Activated T-cell treated with anti-CD3 and anti-CD28 coated beads for 1 hour (primary cell): ENCODE measurements around the gene RANBP10.

Experiments
- DNase-seq: peaks from one replicate; pipeline ENCODE4 v3.0.0-alpha.2; 2020; ENCODE audit warnings: low read depth

Gene RANBP10

DNA sequence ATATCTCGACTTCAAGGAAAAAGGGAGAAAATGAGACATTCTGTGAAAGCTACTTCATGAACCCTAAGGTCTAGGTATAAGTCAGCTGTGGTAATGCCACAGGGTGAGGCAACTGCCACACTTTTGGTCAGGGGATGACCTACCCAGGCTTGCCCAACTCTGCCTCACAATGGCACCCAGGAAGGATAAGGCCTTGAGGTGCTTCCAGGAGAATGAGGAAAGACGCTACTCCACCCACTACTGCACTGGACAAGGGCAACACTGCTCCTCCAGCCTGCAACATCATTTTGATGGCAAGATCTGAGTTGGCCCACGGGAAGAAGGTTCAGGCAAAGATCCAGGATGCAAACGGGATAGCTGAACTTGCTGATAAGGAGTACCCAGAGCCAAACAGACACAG is 65.2 kb downstream of the RANBP10 start:
- DNase-seq: no peak

DNA sequence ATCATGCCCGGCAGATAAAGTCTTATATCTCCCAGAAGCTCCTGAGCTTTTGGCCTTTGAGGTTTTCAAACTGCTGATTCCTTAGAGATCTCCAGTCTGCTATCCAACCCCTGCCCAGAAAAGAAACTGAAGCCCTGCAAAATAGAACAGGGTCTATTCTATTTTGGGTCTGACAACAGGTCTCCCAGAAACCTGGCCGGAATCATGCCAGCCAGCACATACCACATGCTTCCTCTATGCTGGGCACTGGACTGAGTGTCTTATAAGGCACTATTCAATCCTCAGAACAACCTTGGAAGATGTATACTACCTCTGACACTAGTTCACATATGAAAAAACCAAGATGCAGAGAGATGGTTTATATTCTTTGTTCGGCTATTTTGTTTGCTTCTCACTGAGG is 66.0 kb downstream of the RANBP10 start:
- no peak for DNase-seq

DNA sequence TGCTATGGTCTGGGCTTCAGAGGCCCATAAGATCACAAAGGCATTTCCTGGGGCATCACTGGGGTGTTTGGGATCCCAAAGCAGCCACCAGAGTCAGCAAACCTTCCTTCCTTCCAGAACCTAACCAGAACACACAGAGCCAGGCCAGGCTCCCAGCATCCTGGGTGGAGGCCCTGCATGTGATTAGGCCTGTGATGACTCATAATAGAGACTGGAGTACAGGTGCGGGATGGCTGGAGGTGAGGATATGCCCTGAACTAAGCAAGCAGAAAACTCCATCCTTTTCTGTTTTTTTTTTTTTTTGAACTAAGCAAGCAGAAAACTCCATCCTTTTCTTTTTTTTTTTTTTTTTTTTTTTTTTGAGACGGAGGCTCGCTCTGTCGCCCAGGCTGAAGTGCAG is 69.5 kb downstream of the RANBP10 start:
- no peak for DNase-seq

DNA sequence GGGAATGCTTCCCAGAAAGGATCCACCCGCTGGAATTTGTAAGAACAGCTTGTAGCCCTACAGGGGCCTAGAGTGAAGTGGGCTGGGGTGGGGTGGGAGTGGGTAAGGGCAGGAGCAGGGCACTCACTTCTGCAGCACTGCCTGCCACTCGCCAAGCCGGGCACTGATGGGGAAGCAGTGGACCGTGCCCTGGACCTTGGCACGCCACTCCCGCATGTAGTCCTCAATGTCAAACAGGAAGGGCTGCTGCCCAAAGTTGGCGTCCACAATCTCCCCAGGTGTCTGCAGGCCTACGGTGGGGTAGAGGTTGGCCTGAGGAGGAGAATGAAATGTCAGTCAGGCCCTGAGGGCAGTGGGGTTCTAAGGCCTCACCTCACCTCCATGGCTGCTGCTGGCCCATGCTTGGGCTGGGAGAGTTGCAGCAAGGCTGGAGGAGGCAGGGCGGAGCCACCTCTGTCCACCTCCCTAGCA is 71.6 kb downstream of the RANBP10 start:
- no peak for DNase-seq

DNA sequence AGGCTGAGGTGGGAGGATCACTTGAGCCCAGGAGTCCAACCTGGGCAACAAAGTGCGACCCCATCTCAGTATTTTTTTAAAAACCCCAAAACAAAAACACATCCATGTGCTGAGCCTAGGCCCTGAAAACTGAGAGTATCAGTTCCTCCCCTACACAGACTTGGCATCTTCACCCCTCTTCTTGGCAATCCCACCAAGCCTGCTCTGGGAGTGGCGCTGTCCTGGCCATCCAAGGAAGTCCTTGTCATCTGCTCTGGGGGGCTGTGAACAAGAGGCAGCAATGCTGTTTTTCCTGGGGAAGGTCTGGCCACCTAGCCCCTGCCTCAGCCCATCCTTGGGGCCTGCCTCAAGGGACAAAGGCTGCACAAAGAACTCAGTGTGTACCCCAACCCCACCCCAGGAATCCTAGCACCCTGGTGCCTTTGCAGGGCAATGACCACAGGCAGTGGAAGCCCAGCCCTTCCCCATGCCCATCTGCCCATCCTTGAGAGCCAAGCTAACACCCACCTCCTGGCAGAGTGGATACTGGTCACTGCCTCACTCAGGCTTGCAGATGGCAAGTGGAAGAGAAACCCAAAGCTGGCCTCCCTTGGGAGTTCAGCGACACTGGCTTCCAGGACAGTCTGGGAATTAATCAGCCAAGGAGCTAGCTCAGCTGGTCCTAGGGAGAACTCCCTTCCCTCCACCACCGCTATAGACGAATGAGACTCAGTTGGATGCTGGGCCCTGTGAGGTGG is 72.5 kb downstream of the RANBP10 start:
- no peak for DNase-seq

DNA sequence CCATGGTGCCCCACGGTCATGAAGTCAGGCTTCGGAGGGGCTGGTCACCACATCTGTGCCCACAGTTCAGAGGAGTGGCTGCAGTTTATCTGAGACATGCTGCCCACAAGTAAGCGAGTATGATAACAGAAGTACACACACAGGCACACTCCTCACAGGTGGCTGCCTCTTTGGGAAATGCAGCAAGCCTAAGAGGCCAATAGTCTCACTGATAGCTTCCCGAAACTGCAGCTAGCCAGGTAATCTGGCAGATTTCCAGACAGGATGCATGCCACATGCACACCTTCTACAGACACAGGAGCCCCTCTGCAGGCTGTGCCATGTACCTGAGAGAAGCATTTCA is 74.6 kb downstream of the RANBP10 start:
- DNase-seq: no peak

- no peak for DNase-seq
Observed at GRCh38 chr16:67731071-67731752, 75.1 kb downstream of the RANBP10 start.

GRCh38 chr16:67730326-67730725 is 76.0 kb downstream of the RANBP10 start:
- no peak for DNase-seq

DNA sequence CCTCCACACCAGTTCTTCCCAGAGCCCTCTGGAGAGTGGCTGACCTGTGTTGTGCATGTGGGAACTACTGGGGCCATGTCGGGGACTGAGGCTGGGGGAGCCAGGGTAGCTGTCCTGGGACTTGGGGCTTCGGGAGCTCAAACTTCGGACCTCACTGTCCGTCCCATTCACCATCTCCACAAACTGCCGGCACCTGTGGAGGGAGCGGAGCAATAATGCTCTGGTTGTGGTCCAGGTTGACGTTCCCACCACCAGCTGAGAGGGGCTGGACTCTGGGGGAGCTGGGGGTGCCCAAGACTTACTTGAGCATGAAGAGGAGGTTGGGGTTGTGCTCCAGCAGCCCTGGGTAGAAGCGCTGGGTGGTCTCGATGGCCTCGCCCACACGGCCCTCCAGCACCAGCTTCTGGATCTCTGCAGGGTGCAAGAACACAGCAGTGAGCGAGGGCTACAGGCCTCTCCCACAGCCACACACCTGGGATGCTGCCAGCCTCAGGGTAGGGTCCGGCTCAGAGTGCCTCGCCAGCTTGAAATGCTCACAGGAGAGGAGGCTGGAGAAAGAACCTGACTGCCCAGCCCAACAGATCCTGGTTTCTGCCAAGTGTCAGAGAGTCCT is 76.6 kb downstream of the RANBP10 start:
- DNase-seq: no peak

DNA sequence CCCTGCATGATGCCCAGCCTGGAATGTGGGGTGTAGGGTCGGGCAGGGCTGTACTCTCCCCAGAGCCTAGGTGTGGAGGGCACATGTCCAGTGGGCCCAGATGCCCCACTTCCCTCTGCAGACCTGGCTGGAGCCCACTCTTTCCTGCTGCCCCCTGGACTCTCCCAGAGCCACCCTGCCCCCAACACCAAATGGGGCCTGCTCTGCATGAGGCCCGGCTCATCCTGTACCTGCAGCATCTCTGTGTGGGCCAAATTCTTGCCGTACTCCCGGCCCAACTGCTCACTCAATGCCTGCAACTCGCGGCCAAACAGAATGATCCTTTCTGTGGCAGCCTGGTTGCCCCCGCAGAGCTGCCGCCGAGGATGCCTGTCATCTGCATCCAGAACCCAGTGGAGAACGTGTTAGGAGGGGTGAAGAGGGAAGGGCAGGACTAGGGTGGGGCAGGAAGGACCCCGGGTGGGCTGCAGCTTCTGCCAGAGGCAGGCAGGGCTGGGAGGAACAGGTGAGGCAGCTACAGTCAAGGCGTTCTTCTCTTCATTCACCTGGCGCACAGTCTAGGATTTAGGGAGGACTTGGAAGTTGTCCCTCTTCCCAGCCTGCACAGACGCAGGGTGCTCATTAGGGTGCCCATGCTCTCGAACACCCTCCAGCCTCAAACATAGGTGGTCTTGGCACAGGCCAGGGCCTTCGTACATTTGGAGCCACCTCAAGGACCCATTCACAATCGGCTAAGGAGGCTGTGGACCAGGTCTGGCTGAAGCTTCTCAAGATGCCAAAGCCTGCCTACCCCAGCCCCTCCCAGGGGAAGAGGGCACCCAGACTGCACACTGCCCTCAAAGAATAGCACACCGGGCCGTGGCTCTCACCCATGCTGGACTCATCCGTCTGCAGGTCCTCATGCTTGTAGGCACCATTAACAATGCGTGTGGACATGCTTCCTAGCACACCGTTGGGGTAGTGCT is 78.6 kb downstream of the RANBP10 start:
- DNase-seq: no peak

- DNase-seq: no peak
Observed at GRCh38 chr16:67726106-67727034, 80.0 kb downstream of the RANBP10 start.

- DNase-seq: no peak
Observed at GRCh38 chr16:67723911-67724305, 82.5 kb downstream of the RANBP10 start.

DNA sequence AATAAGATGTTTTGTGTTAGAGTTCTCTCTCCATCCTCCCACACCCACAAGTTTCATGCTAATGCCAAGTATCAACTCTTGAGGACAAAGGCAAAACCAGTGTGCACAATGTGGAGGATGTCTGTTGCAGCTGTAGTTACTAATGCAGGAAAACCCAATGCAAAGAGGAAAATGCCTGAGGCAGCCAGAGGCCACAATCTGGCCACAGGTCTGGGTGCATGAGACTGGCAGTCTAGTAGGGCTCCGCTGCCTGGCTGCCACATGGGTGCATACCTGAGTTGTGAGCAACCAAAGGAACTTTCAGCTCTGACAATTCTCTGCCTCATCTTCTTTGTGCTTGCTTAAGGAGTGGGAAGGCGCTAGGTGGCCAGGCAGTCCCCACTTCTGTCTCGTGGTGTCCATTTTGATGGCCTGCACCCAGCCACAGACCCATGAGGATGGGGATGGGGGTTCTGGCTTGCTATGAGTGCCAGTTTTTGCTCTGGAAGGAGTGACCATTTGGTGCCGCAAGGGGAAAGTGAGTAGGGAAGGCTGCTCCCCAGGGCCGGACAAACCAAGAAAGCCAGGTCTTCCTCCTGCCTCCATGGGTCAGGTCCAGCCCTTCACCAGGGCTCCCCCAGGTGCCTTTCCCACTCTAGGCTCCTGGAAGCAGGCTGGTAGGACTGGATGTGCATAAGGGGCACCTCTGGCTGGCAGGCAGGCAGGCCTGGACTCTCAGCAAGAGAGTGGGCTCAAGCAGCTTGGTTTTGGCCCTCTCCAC is 83.0 kb downstream of the RANBP10 start:
- DNase-seq: no peak

GRCh38 chr16:67720236-67720635 is 86.1 kb downstream of the RANBP10 start:
- DNase-seq: no peak

DNA sequence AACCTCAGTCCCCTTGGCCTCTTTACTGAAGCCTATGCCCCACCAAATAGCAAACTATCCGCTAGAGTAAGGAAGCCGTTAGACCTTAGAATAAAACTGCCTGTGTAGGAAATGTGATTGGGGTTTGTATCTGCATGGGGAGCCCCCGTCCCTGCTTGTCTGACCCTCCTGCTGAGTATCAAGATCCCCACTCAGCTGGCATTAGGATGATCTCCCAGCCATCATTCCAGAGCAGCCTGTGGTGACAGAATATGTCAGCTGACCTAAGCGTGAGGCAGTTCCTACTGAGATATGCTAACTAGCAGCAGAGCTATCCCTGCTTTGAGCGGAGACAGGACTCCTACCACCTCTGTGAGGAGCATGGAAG is 86.6 kb downstream of the RANBP10 start:
- DNase-seq: no peak

DNA sequence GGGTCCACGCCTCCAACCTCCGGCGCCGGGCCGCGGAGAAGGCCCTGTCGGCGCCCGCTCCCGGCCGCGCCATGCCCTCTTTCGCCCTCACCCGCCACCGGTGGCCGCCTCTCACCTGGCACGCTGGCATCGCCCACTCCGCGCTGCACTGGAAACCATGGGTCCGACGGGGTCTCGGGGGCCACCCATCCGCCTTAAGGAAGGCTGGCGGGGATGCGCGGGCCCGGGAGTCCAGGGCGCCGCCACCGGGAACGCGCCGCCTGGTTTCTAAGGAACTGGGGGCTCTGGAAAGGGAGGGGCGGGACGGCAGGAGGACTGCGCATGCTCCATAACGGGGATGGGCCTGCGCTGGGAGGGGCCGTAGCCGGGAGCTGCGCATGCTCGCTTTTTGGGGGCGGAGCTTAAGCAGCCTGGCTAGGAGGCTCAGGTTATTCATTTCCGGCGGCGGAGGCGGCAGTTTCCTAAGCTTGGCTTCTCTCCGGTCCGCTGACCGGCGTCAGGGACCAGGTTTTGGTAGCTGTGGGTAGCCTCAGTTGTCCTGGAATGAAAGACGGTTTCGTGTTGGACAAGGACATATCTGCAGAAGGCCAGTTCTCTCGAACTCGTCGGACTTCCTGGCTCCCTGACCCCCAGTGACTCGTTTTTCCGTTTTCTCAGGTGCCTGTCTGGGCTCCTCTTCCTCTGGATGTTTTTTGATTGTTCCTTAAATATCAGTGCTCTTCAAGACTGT is 87.1 kb downstream of the RANBP10 start, which contains the start of gene GFOD2:
Gene GFOD2 (minus strand): TSS at position 269 of the 730 bp plus-strand sequence. CDS start 33,601 bp downstream, outside the sequence.
- peak; percentile 99 for DNase-seq

DNA sequence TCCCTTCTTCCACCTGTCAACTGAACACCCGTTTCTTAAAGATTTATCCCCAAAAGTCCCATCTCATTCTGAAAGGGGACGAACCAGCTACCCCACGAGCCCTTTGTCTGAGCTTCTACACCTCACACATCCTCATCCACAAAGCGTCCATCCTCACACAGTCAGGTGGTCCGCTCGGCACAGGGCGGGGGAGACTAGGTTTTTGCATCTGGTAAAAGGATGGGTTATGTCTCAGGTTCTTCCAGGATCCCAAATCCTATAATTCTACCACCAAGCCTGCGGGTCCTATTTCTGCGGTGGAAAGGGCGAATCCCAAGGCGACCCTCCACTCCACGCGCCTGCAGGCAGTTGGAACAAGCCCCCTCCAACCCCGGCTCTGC is 87.7 kb downstream of the RANBP10 start:
- no peak for DNase-seq

DNA sequence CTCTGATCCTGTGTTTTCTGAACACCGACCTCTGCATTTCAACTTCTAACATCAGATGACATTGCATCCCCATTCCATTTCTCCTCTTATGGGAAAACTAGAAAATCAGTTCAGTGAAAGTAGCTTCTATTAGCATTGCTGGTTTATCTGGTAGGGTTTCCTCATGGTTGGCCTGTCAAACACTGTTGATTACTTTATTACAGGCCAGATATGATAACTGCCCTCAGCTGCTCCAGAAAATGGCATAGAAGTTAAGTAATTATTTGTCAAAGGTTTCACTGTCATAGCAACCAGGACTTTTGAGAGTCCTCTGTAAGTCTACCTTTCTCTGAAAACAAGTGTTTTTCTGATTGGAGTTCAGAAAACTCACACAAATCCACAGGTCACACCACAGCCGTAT is 90.3 kb downstream of the RANBP10 start:
- DNase-seq: no peak

DNA sequence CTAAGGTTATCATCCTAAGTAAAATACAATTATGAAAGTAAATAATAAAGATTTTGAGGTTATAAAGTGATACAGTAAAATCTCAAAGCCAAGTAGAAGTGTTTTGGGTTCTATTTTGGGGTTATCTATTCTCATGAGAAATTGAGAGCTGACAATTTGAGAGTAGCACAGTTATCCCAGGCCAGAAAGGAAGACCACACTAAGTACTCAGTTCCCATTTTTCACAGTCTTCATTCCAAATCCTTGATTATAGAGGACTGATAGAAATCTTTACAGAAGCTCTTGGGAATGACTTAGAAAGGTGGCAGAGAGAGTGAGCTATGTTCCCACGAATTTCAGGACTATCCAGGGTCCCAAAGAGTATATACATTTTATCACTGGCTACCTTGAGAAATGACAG is 91.8 kb downstream of the RANBP10 start:
- DNase-seq: no peak
